ENCODE results near the gene NRARP. TPM values are rescaled to one million over a fixed set of nuclear protein-coding genes. Genes with fewer than 3 reads are reported as not detected.

Gene NRARP
- total RNA-seq, 2 donors from 2014 or later = 5.6 to 13.3 TPM

DNA sequence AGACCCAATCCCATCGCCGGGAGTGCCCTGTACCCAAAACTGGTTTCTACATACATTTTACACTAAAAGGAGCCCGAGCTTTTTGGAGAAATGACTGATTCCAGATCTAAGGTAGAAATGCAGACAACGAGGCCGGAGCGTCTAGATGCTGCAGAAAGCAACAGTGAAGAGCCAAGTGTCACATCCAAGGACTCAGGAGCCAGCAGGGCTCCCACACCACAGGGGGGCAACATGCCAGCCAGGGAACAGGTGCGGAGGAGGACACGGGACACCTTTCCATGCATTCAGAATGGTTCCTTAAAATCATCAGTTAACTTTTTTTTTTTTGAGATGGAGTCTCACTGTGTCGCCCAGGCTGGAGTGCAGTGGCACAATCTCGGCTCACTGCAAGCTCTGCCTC is 23.1 kb upstream of the NRARP start:
- Histone ChIP-seq H3K27me3 (no peaks in the 10 kb centered on the region), H3K4me3 (no peak overlapping the region), H3K27ac (no peak overlapping the region), H3K36me3 (no peaks in the 10 kb centered on the region), H3K4me1 (peaks cover 0 to 11% of the 10 kb centered on the region in 2 donors), H3K9me3 (no peaks in the 10 kb centered on the region)
- TF ChIP-seq, protein P1, sequence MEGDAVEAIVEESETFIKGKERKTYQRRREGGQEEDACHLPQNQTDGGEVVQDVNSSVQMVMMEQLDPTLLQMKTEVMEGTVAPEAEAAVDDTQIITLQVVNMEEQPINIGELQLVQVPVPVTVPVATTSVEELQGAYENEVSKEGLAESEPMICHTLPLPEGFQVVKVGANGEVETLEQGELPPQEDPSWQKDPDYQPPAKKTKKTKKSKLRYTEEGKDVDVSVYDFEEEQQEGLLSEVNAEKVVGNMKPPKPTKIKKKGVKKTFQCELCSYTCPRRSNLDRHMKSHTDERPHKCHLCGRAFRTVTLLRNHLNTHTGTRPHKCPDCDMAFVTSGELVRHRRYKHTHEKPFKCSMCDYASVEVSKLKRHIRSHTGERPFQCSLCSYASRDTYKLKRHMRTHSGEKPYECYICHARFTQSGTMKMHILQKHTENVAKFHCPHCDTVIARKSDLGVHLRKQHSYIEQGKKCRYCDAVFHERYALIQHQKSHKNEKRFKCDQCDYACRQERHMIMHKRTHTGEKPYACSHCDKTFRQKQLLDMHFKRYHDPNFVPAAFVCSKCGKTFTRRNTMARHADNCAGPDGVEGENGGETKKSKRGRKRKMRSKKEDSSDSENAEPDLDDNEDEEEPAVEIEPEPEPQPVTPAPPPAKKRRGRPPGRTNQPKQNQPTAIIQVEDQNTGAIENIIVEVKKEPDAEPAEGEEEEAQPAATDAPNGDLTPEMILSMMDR (IDR thresholded peaks at IDR 0.05) = no peak
- no peak for DNase-seq (ENCODE audit: low spot score)

DNA sequence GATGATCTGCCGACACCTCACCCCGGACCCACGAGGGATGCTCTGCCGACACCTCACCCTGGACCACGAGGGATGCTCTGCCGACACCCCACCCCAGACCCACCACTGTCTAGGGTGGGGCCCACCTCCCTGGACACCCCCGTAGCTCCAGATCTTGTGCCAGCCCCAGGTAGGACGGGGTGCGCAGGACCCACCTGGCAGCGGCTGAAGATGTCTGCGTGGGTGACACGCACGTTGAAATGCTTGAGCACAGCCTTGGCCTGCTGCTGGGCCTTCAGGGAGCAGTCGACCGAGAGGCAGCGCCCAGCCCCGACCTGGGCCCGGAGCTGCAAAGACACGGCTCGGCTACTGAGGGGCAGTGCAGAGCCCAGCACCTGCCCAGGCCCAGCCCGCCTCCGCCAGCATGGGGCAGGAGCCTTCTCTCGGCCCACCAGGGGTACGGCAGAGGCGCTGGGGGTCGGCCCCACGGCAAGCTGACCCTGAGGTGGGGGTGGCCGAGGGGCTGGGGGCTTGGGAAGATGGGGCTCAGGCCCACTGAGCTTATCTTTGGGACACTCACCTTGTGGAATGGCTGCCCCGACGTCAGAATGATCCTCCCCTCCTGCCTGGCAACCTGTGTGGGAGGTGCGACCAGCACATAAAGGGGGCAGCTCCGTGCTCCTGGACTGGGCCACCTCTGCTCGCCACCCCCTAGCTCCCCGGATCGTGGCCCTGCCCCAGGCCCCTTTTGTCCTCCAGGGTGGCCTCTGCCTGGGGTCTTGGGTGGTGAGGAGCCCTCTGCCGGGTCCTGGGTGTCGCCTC is 21.7 kb upstream of the NRARP start:
- H3K4me1 ChIP-seq = peaks cover 0 to 25% of the 10 kb centered on the region in 2 donors
- no peaks in the 10 kb centered on the region for H3K36me3 ChIP-seq
- no peaks in the 10 kb centered on the region for H3K9me3 ChIP-seq
- no peak overlapping the region for H3K27ac ChIP-seq
- H3K27me3 ChIP-seq = no peaks in the 10 kb centered on the region
- no peak for DNase-seq (ENCODE audit: low spot score)
- no peak overlapping the region for H3K4me3 ChIP-seq
- TF ChIP-seq, protein P1 (IDR thresholded peaks at IDR 0.05) = no peak

DNA sequence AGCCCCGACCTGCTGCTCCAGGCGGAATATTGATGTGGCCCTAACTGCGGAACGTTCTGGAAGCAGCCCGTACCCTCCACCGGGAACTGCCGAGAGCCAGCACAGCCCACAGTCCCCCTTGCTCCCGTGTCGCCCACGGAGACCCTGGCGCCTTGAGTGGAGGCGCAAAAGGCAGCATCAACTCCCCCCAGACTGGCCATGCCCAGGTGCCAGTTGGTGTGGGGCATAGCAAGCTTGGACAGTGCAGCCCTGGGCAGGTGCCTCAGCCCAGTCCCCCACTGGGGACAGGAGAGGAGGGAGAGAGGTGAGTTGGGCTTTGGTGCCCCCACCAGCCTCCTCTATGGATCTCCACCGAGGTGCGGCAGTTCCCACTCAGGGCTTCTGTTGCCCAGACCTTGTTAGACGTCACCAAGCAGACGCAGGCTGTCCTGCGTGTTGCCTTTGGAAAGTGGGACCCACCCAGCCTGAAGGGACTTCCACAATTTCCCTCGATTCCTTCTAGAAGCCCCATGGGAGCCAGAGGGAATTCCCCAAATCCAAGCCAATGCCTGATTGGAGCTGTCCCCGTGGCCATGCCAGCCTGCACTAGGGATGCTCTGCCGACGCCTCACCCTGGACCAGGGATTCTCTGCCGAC is 19.8 kb upstream of the NRARP start:
- TF ChIP-seq, protein P1 (IDR thresholded peaks at IDR 0.05) = no peak
- H3K36me3 ChIP-seq = no peaks in the 10 kb centered on the region
- peaks cover 0 to 33% of the 10 kb centered on the region in 2 donors for H3K4me1 ChIP-seq
- no peaks in the 10 kb centered on the region for H3K9me3 ChIP-seq
- no peaks in the 10 kb centered on the region for H3K27me3 ChIP-seq
- no peak for DNase-seq (ENCODE audit: low spot score)
- H3K4me3 ChIP-seq = no peak overlapping the region
- H3K27ac ChIP-seq = no peak overlapping the region

DNA sequence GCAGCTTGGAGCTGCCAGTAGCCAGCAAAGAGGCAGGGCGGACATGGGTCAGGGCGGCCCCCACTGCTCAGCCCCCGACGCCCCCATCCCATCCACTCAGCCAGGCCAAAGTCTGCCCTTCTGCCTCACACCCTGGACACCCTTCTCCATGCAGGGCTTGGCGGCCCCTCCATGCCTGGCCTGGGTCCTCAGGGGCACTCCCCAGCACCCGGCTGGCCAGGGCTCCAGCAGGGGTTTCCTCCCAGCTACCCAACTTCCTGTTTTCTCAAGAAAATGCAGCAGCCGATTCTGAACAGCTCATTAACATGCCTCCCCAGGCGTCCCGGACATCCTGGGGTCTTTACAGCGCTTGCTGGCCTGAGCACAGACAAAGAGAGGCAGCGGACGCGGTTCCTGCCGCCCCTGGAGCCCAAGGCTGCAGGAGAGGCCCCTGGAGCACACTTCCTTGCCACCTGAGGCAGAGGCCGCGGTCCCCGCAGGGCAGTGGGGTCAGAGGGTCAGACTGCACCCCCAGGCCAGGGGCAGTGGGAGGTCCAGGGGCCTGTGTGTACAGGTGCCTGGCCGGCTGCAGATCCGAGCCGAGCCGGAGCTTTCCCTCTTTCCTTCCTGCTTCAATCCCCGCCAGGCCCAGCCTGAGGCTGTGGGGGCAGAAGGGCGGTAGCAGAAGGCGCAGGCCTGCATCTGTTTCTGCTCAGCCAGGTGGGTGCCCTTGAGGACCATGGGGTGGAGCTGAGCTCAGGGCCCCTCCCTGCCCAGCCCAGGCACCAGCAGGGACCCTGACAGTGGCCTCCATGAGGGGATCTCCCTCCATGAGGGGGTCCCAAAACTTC is 18.7 kb upstream of the NRARP start:
- DNase-seq (ENCODE audit: low spot score) = no peak
- H3K27ac ChIP-seq = no peak overlapping the region
- H3K27me3 ChIP-seq = no peaks in the 10 kb centered on the region
- no peaks in the 10 kb centered on the region for H3K9me3 ChIP-seq
- H3K36me3 ChIP-seq = no peaks in the 10 kb centered on the region
- H3K4me3 ChIP-seq = no peak overlapping the region
- H3K4me1 ChIP-seq = peaks cover 0 to 44% of the 10 kb centered on the region in 2 donors
- TF ChIP-seq, protein P1 (IDR thresholded peaks at IDR 0.05) = no peak

DNA sequence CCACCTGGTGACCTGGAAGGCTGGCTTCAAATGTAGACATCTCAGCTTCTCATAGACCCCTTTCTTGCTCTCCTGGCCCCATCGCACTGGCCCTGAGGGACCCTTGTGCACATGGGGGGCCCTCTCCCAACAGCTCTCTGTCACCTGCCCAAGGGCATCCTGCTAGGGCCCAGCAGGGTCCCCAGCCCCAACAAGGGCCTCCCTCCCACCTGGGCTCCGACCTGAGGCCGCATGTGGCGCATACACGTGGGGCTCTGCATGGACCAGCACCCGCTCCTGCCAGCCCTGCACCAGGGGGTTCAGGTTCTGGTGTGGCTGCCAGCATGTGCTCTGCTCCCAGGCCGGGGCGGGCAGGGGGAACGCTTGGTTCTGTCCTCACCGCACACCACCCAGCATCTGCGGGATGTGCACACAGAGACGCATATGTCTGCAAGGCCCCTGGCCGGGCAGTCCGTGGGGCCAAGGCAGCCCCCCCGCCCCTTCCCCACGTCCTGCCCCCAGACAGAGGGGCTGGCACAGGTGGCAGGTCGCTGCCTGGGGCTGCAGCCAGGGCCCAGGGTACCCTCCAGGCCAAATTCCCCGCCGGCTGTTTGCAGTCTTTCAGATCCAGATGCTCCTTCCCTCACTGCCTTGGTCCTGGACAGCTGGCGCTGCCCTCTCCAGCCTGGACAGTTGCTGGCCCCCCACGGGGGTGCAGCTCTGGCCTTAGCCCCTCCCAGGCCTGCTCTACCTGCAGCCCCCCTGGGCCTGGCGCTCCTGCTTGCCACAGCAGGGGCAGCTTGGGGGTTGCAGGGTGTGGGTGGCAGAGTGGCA is 17.9 kb upstream of the NRARP start:
- H3K27ac ChIP-seq = peak overlapping the region; percentile 31 to 69
- TF ChIP-seq, protein P1 (IDR thresholded peaks at IDR 0.05) = no peak
- no peaks in the 10 kb centered on the region for H3K36me3 ChIP-seq
- H3K9me3 ChIP-seq = no peaks in the 10 kb centered on the region
- H3K27me3 ChIP-seq = no peaks in the 10 kb centered on the region
- no peak overlapping the region for H3K4me3 ChIP-seq
- H3K4me1 ChIP-seq = peaks cover 0 to 52% of the 10 kb centered on the region in 2 donors
- DNase-seq (ENCODE audit: low spot score) = no peak
